ENCODE results near the gene DLG2.

The DLG2 gene

GRCh38 chr11:84024266-84024665 lies 1602.9 kb downstream of the DLG2 start:
- DNase-seq, result no peak

GRCh38 chr11:84022695-84023094 lies 1604.4 kb downstream of the DLG2 start:
- DNase-seq, result no peak

DNA sequence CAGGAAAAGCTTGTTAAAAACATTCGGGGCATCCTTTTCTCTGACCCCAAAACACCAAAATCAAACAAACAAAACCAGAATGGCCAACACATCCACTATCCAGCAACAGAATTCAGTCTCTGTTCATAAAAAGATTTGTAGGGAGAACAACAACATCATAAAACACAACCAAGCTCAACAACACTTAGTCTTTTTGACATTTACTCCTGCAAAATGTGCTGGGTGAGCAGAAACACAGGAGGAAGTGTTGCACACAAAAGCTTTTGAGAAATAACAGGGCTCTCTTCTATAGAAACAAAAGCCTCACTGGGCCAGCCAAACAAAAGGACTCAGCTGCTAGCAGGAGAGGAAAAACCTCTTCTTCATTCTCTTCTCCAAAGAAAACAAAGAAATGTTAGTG lies 1604.9 kb downstream of the DLG2 start:
- DNase-seq, result no peak

DNA sequence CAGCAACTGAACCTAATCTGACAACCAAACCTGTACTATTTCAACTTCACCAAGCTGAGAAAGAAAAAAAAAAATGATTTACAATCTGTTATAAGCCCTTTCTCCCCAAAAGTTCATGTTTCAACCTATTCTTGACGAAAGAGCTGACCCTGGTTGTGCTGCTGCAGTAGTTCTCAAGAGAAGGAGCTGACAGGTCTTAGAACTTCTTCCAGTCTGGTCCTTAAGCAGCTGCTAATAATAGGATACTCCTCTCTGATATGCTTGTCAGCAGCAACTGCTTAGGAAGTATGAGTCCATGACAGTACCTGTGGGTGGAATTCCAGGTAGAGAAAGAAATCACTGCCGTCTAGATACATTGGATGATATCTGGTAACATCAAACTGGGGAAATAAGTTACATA lies 1605.9 kb downstream of the DLG2 start:
- DNase-seq, result no peak

GRCh38 chr11:84019571-84020194 lies 1607.5 kb downstream of the DLG2 start:
- DNase-seq, result no peak

GRCh38 chr11:84014539-84014938 lies 1612.6 kb downstream of the DLG2 start:
- DNase-seq, result no peak

DNA sequence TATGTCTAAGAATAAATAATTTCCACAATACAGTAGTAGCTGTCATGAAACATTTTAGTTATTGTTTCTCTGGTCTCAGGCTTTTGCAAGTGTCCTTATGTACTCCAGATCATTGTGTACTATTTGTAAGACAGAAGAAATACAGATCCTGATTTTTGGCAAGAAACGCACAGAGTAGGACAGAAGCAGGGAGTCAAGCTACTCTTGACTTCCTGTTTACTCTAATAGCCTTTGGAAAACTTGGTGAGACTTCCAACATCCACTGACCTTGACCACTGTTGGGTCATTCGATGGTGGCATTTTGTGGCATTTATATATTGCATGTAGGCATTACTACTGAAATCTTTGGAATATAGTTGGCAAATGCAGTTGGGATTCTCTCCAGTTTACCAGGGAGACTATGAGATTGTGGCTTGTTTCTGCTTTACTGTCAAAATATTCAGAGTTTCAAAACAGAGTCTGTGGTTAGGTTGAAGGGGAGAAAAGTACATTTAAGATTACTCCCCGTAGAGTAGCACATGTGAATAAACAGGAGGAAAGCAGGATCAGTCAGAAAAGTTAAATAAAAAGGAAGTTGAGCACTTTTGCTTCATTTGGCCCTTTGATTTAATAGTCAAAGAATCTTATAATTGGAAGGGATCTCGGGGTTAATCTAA lies 1614.8 kb downstream of the DLG2 start:
- no peak for DNase-seq

GRCh38 chr11:84003181-84003580 lies 1624.0 kb downstream of the DLG2 start:
- DNase-seq, result no peak

GRCh38 chr11:83998921-83999320 lies 1628.2 kb downstream of the DLG2 start:
- no peak for DNase-seq

DNA sequence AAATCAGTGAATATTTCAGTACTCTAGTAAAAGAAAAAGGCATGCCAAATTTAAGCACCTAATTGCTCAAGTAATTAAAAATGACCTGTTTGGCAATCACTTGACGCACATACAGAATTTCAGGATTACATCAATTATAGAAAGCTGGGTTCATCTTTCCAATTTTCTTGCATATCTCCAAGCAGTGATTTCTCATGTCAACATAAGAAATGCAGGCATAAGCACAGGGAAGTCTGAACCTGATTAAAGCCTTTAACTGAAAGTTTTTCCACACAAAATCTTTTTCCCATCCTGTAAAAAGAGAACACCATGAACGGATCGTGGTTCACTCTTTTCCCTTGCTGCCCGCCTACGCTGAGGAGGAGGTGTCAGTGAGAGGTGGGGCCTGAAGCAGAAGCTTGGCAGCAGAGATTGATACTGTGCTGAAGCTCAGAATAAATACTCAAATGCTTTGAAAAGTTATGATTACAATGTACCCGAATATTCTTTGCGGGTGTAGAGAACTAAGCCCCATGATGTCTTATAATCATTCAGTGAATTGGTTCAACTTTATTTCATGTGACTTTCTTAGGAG lies 1636.9 kb downstream of the DLG2 start:
- DNase-seq, result no peak

DNA sequence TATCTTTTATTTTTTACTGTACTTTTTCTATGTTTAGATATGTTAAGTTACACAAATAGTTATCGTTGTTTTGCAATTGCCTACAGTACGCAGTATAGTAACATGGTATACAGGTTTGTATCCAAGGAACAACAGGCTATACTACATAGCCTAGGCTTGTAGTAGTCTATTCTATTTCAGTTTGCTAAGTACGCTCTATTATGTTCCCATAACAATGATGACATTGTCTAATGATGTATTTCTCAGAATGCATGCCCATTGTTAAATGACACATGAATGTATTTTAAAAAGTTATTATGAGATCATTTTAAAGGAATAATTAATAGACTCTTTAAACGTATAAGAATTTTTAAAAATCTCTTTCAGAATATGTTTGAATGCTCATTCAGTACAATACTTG lies 1644.3 kb downstream of the DLG2 start:
- no peak for DNase-seq

DNA sequence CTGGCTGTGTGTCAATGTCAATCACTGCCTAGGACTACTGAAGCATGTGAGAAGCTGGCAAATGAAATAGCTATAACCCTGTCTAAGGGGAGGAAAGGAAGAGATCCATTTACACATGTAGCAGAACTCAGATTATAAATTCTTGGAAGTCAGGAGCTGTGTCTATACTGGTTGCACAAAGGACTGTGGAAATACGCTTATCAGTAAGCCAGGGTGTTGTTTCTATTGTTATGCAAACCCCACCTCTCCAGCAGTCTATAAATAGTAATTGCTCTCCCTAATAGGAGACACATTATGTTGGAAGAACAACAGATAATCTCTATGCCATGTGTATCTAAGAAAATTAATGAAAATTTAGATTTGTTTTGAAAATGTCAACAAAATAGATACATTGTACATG lies 1647.6 kb downstream of the DLG2 start:
- no peak for DNase-seq

- DNase-seq, result no peak
These were observed 1648.2 kb downstream of the DLG2 start for GRCh38 chr11:83978942-83979341.

DNA sequence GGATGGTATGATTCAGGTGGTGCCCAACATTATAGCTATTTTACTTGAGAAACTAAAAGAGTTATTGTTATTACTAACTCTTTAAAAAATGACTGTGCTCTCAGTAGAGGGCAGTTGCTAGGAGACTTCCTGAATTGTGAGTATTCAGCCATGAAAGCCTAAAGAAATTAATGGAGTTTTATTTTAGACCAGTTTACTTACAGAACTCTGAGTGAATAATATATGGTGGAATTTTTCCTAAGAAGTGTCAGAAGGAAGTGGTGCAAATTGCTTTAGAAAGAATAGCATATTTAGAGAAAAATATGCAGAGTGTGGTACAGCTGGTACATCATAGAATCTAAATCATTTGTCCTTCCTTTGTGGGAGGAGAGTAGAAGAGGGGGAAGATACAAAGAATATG lies 1651.1 kb downstream of the DLG2 start:
- no peak for DNase-seq

DNA sequence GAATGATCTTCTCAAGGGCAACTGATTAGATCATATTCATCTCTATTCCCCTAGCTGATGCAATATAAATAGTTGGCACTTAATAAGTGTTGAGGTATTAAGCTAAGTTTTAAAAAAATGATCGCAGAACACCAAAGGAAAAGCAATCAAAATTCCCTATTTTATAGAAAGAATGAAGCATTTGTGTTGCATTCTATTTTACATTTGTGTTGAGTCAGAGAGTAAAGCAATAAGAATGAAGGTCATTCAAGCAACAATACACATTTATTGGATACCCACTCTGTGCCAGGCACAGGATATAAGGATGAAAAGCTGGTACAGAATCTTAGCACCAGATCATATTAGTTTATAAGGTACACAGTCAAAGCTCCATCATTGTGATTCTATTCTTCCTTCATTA lies 1654.6 kb downstream of the DLG2 start:
- no peak for DNase-seq

DNA sequence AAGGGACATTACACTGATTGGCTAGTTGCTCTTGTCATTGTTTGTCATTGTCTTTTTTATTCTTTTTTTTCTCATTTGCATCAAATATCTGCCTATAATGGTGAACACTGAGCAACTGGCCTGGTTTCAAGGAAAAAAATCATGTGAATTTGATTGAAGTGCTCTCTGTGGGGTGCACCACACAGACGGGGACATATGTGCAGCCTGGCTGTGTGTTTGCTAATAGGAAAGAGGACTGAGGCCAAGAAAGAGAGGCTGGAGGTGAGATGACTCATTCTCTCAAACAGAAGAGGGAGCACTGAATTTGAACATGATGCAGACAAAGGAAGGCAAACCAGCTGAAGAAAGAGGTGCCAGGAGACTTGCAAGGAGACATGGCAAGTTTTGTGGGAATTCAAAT lies 1656.1 kb downstream of the DLG2 start:
- DNase-seq, result no peak

- DNase-seq, result no peak
These were observed 1657.0 kb downstream of the DLG2 start for GRCh38 chr11:83970061-83970671.

GRCh38 chr11:83957038-83957900 lies 1669.9 kb downstream of the DLG2 start:
- DNase-seq, result no peak

- DNase-seq, result no peak
These were observed 1670.9 kb downstream of the DLG2 start for GRCh38 chr11:83956119-83956697.

DNA sequence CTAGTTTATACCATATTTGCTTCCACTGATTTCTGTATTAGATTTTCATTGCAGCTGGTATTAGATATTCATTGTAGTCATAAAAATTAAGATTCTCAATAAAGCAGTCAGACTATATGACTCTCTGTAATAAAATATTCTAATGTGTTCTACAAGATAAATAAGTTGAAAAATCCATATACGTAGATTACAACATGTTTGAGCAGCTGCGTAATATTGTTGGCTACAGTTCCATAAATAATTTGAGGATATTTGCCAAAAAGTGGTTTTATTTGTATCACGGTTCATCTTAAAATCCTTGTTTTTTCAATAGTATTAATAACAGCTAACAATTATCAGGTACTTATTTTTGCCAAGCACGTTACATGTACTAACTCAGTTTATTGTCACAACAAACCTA lies 1672.4 kb downstream of the DLG2 start:
- no peak for DNase-seq

DNA sequence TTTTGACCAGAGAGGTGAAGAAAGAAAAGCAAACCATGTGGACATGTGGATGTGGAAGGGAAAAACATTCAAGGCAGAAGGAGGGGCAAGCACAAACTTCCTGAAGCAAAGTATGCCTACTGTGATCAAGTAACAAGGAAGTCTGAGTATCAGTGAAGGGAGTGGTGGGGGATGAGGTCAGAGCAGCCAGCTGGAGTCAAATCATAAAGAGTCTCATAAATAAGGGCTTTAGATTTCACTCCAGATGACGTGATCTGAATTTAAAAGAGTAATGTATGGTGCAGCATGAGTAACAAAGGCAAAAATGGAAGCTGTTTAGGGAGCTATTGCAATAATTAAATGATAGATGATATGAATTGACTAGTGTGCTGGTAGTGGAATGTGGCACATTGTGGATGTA lies 1675.6 kb downstream of the DLG2 start:
- no peak for DNase-seq

GRCh38 chr11:83948200-83948599 lies 1678.9 kb downstream of the DLG2 start:
- DNase-seq, result no peak

- no peak for DNase-seq
These were observed 1681.2 kb downstream of the DLG2 start for GRCh38 chr11:83945976-83946375.

All from NCI-H1694 (cell line).